ENCODE results near the gene MSI2.

DNA sequence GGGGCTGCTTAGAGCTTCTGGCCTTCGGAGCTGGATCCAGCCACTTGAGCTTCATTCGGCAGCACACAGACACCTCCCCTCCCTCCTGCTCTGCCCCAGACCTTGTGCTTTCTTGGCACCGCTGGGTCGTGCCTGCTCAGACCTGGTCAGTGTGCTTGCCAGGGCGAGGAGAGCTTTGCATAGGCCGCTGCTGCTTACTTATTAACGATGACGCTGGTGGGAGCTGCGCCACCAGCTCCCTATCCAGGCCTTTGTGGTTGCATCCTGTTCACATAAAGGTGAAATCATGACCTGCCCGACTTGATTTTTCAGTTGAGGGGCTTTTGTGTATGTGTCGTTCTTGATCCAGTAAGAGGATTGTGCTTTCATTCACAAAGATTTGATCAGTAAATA lies 101.1 kb downstream of the MSI2 start:
- TF ChIP-seq YY1 (IDR thresholded peaks at IDR 0.05; ENCODE audit: insufficient read depth, insufficient read length) = no peak
- TF ChIP-seq ZNF274 (IDR thresholded peaks at IDR 0.05; ENCODE audit: low read depth, low read length) = no peak
